Natural killer cell (primary cell): ENCODE data around the gene RNF224. TPM values are rescaled to one million over a fixed set of nuclear protein-coding genes. Genes with fewer than 3 reads are reported as not detected.
A peak's percentile ranks its signal among the peaks of the same experiment; 100 is the strongest.

Experiments
- ATAC-seq, 3 donors: fragments of 150-1000 bp in 2 of 3; fragments of 200-7000 bp in 1 of 3; cut with Tn5 transposase; 1 replicate in 1 of 3; 2 replicates in 2 of 3; pipeline ENCODE4 v1.10.0; 2021; ENCODE audit warnings: mild to moderate bottlenecking in 2 of 3, moderate library complexity in 2 of 3
- DNase-seq, 2 donors: peaks; one replicate each; pipeline versions ENCODE4 v3.0.0 to v3.0.0-alpha.2; 2013 to 2021; ENCODE audit warnings: mixed read lengths in 1 of 2
- H3K27ac ChIP-seq: one replicate; pipeline ENCODE4 v1.5.1; 2013; ENCODE audit warnings: mild to moderate bottlenecking, low read length
- H3K27me3 ChIP-seq: one replicate; pipeline ENCODE4 v1.6.1; 2013; ENCODE audit warnings: low read length; ENCODE audit not compliant: control insufficient read depth, insufficient read depth
- H3K36me3 ChIP-seq: one replicate; pipeline ENCODE4 v1.6.1; 2013; ENCODE audit warnings: low read length; ENCODE audit not compliant: control insufficient read depth, insufficient read depth
- H3K4me1 ChIP-seq: one replicate; pipeline ENCODE4 v1.6.1; 2013; ENCODE audit warnings: low read length; ENCODE audit not compliant: control insufficient read depth, insufficient read depth
- H3K4me3 ChIP-seq: one replicate; pipeline ENCODE4 v1.5.1; 2013; ENCODE audit warnings: low read length
- H3K9me3 ChIP-seq: one replicate; pipeline ENCODE4 v1.6.1; 2013; ENCODE audit warnings: low read length; ENCODE audit not compliant: control insufficient read depth, insufficient read depth
- H3K27ac Mint-ChIP-seq, 2 donors: one replicate each; pipeline ENCODE4 v1.8.0; 2022; ENCODE audit warnings: mild to moderate bottlenecking in 2 of 2, mixed read lengths in 2 of 2, moderate library complexity in 1 of 2
- H3K27me3 Mint-ChIP-seq, 2 donors: one replicate each; pipeline ENCODE4 v1.8.0; 2022; ENCODE audit warnings: low read depth in 2 of 2, mixed read lengths in 2 of 2
- H3K36me3 Mint-ChIP-seq: one replicate; pipeline ENCODE4 v1.8.0; 2022; ENCODE audit warnings: mixed read lengths
- H3K4me1 Mint-ChIP-seq, 2 donors: one replicate each; pipeline ENCODE4 v1.8.0; 2022; ENCODE audit warnings: mixed read lengths in 2 of 2
- H3K4me3 Mint-ChIP-seq: one replicate; pipeline ENCODE4 v1.8.0; 2022; ENCODE audit warnings: mild to moderate bottlenecking, moderate library complexity, mixed read lengths
- H3K9me3 Mint-ChIP-seq, 2 donors: one replicate each; pipeline ENCODE4 v1.8.0; 2022; ENCODE audit warnings: mixed read lengths in 2 of 2
- WGBS: methylation state at CpG from one replicate; pipeline ENCODE4 v1.1.7; 2013; ENCODE audit warnings: missing lambda C conversion rate; ENCODE audit not compliant: insufficient coverage; 5-methylcytosine and 5-hydroxymethylcytosine counted together
- intact Hi-C: fragments of 100-400 bp; cut with micrococcal nuclease; formaldehyde crosslinking; loops from one replicate; pipeline ENCODE4 v1.14.2; 2022
- total RNA-seq, 4 donors: library from RNA; stranded (reverse); fragments of 120-200 nt in 1 of 4; gene quantifications; one replicate each; pipeline versions ENCODE4 v1.2.3 to v1.2.4, GENCODE V29; 2013 to 2022
- TF ChIP-seq, protein P1 (sequence below): fragments of 200-600 bp; IDR thresholded peaks from one replicate; pipeline ENCODE4 v1.8.0; 2022; ENCODE audit warnings: antibody characterized with exemption

Gene RNF224
- total RNA-seq, 3 donors from 2014 or later (not counting 1 experiment from before 2014, with no cell fraction given), result not detected

DNA sequence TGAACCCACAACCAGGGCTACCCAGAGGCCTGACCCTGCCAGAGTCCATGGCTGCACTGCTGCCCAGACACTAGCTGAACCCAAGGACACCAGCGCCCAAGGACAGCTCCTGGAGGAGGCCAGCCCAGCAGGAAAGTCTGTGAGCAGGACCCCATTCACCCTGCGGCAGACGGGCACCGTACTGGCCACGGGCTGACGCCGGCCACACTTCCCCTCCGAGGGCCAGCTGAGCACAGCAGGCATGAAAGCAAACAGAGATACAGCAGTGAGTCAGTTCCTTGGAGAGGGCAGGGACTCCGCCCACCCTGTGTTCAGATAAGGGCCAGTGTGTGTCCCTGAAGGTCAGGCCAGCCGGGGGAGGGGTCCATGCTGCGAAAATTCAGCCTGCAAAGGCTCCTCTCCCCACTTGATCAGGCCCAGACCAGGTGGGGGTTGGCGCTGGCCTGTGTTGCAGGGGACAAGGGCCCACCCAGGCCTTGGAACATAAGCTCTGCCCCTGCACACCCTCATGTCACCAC lies 8.5 kb upstream of the RNF224 start:
- no peak overlapping the region for H3K27ac ChIP-seq
- Mint-ChIP-seq H3K9me3 (no peaks in the 10 kb centered on the region), H3K27ac (no peak overlapping the region), H3K4me3 (no peak overlapping the region), H3K27me3 (no peaks in the 10 kb centered on the region), H3K36me3 (no peaks in the 10 kb centered on the region), H3K4me1 (peaks cover 0 to 6% of the 10 kb centered on the region in 2 donors)
- no peaks in the 10 kb centered on the region for H3K36me3 ChIP-seq
- intact Hi-C loops, result no loop called here
- no peak overlapping the region for H3K4me3 ChIP-seq
- no peaks in the 10 kb centered on the region for H3K27me3 ChIP-seq
- WGBS, result 97% methylated on average over 12 of the region's 12 CpGs
- peaks cover 11% of the 10 kb centered on the region for H3K4me1 ChIP-seq
- ATAC-seq (no peak), DNase-seq (no peak)
- H3K9me3 ChIP-seq, result no peaks in the 10 kb centered on the region
- TF ChIP-seq, protein P1, sequence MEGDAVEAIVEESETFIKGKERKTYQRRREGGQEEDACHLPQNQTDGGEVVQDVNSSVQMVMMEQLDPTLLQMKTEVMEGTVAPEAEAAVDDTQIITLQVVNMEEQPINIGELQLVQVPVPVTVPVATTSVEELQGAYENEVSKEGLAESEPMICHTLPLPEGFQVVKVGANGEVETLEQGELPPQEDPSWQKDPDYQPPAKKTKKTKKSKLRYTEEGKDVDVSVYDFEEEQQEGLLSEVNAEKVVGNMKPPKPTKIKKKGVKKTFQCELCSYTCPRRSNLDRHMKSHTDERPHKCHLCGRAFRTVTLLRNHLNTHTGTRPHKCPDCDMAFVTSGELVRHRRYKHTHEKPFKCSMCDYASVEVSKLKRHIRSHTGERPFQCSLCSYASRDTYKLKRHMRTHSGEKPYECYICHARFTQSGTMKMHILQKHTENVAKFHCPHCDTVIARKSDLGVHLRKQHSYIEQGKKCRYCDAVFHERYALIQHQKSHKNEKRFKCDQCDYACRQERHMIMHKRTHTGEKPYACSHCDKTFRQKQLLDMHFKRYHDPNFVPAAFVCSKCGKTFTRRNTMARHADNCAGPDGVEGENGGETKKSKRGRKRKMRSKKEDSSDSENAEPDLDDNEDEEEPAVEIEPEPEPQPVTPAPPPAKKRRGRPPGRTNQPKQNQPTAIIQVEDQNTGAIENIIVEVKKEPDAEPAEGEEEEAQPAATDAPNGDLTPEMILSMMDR, result no peak

DNA sequence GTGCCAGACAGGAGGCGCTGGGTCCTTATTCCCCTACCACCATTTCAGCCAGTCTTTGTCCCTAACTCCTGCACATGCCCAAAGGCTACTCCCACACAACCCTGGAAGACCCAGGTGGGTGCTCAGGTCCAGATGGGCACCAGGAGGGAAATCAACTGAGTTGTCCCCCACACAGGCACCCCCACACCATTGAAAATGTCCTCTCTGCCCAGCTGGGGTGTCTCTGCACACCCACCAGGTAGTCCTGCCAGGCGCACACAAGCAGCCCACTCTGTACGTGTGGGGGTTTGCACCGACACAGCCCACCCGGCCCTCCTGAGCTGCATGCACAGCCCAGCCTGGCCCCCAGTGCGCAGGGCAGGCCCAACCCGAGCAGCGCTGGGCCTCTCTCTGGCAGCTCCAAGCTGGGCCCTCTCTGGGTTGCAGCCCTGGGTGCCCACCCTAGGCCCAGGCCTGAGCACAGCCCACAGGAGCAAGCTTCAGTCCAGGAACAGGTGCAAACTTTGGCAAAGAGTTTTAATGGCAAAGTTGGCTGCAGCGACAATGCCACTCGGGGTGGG lies 7.5 kb upstream of the RNF224 start:
- H3K9me3 ChIP-seq, result no peaks in the 10 kb centered on the region
- no peak for ATAC-seq
- no peaks in the 10 kb centered on the region for H3K36me3 ChIP-seq
- H3K27me3 ChIP-seq, result no peaks in the 10 kb centered on the region
- no peak for DNase-seq
- TF ChIP-seq, protein P1, result no peak
- Mint-ChIP-seq H3K9me3 (no peaks in the 10 kb centered on the region), H3K36me3 (no peaks in the 10 kb centered on the region), H3K4me3 (no peak overlapping the region), H3K27me3 (no peaks in the 10 kb centered on the region), H3K4me1 (peaks cover 0 to 6% of the 10 kb centered on the region in 2 donors), H3K27ac (no peak overlapping the region)
- intact Hi-C loops, result loop anchor here (5.0 kb wide), 1 partner anchor 93 kb away; no protein-coding TSS in a partner anchor
- WGBS, result 96% methylated on average over 10 of the region's 10 CpGs
- no peak overlapping the region for H3K4me3 ChIP-seq
- H3K4me1 ChIP-seq, result peaks cover 19% of the 10 kb centered on the region
- H3K27ac ChIP-seq, result no peak overlapping the region

DNA sequence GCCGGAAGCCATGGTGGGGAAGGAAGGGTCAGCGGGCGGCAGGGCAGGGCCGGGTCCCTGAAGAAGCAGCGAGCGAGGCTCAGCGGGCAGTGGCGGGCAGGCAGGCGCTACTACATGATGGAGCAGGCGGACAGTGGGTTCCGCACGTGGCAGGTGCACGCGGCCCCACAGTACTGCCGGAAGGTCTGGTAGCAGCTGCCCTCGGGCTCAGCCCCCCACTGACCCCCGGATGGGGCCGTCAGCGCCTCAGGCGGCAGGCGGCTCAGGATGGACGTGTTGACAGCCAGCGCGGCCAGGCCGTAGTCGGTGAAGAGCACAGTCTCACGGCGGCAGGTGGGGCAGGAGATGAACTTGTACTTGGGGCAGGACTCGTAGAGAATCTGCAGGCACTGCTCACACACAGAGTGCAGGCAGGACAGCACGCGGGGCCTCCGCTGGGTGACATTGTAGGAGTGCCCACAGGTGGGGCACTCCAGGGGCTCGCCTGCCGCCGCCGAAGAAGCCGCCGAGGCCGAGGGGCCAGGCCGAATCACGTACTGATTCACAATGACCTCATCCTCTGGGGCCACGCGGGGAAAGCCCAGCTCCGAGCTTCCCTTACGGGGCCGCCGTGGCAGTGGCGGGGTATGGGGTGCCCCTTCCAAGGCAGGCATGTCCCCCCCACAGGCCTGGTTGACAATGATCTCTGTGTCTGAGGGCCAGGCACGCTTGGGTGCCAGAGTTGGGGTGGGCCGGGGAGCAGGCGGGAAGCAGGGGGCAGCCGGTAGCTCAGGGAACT lies 6.8 kb upstream of the RNF224 start:
- Mint-ChIP-seq H3K4me1 (peaks cover 0 to 6% of the 10 kb centered on the region in 2 donors), H3K27ac (no peak overlapping the region), H3K27me3 (no peaks in the 10 kb centered on the region), H3K4me3 (peak overlapping the region; percentile 21), H3K36me3 (no peaks in the 10 kb centered on the region), H3K9me3 (no peaks in the 10 kb centered on the region)
- Histone ChIP-seq H3K27me3 (no peaks in the 10 kb centered on the region), H3K9me3 (no peaks in the 10 kb centered on the region), H3K4me3 (no peak overlapping the region), H3K36me3 (no peaks in the 10 kb centered on the region), H3K27ac (no peak overlapping the region), H3K4me1 (peaks cover 23% of the 10 kb centered on the region)
- TF ChIP-seq, protein P1, result no peak
- 92% methylated on average over 52 of the region's 52 CpGs for WGBS
- intact Hi-C loops, result loop anchor here (5.0 kb wide), 1 partner anchor 93 kb away; no protein-coding TSS in a partner anchor
- DNase-seq (peak in 1 of 2 donors; percentile 10), ATAC-seq (no peak)
